Ishikawa (cell line): Measurements from ENCODE around the gene NUP210L.

Experiments
- CEBPB ChIP-seq: IDR thresholded peaks from 2 replicates; pipeline ENCODE4 v1.6.1; 2012
- CREB1 ChIP-seq: IDR thresholded peaks from 2 replicates; pipeline ENCODE4 v1.6.1; 2012; ENCODE audit warnings: low read depth
- EGR1 ChIP-seq: IDR thresholded peaks from 2 replicates; pipeline ENCODE4 v1.6.1; 2012
- EP300 ChIP-seq: IDR thresholded peaks from 2 replicates; pipeline ENCODE4 v1.6.1; 2012; ENCODE audit warnings: borderline replicate concordance
- FOXM1 ChIP-seq: IDR thresholded peaks from 2 replicates; pipeline ENCODE4 v1.6.1; 2012; ENCODE audit warnings: low read depth, borderline replicate concordance
- MAX ChIP-seq: IDR thresholded peaks from 2 replicates; pipeline ENCODE4 v1.6.1; 2012
- NFIC ChIP-seq: IDR thresholded peaks from 2 replicates; pipeline ENCODE4 v1.6.1; 2012
- RAD21 ChIP-seq: IDR thresholded peaks from 2 replicates; pipeline ENCODE4 v1.6.1; 2012; ENCODE audit warnings: low read depth
- REST ChIP-seq: IDR thresholded peaks from 2 replicates; pipeline ENCODE4 v1.6.1; 2012; ENCODE audit warnings: low read depth, mild to moderate bottlenecking
- TAF1 ChIP-seq: IDR thresholded peaks from 2 replicates; pipeline ENCODE4 v1.6.1; 2012; ENCODE audit warnings: low read depth, mild to moderate bottlenecking
- TCF12 ChIP-seq: IDR thresholded peaks from 2 replicates; pipeline ENCODE4 v1.6.1; 2012; ENCODE audit warnings: low read depth
- TEAD4 ChIP-seq: IDR thresholded peaks from 2 replicates; pipeline ENCODE4 v1.6.1; 2012
- USF1 ChIP-seq: IDR thresholded peaks from 2 replicates; pipeline ENCODE4 v1.6.1; 2012
- YY1 ChIP-seq: IDR thresholded peaks from 2 replicates; pipeline ENCODE4 v1.6.1; 2012; ENCODE audit warnings: low read depth
- ZBTB7A ChIP-seq: IDR thresholded peaks from 2 replicates; pipeline ENCODE4 v1.6.1; 2012; ENCODE audit warnings: low read depth

NUP210L gene

GRCh38 chr1:154186852-154187501 is 32.1 kb upstream of the NUP210L start:
- TF ChIP-seq CEBPB (0 out of 2 replicates have a peak, but pooled peaks have one; percentile 20), USF1 (no peak)

GRCh38 chr1:154186177-154186576 is 31.3 kb upstream of the NUP210L start:
- peak; percentile 85 for TF ChIP-seq RAD21
- TF ChIP-seq CREB1: no peak
- TF ChIP-seq TCF12: no peak
- no peak for TF ChIP-seq TAF1

GRCh38 chr1:154183046-154183915 is 28.4 kb upstream of the NUP210L start:
- TF ChIP-seq NFIC (no peak; the same call in 1 of the 2 replicates), ZBTB7A (no peak), CEBPB (no peak; the same call in 1 of the 2 replicates), EGR1 (no peak), TEAD4 (peak; percentile 66), USF1 (0 out of 2 replicates have a peak, but pooled peaks have one; percentile 35), REST (no peak), FOXM1 (no peak), TCF12 (0 out of 2 replicates have a peak, but pooled peaks have one; percentile 68), RAD21 (no peak), YY1 (peak; percentile 60), EP300 (no peak), CREB1 (peak; percentile 88), TAF1 (peak; percentile 89), MAX (peak; percentile 94)

- TF ChIP-seq ZBTB7A (0 out of 2 replicates have a peak, but pooled peaks have one; percentile 77), FOXM1 (no peak)
Observed at GRCh38 chr1:154182344-154183045, 27.6 kb upstream of the NUP210L start.

- TF ChIP-seq EGR1 (no peak), TEAD4 (no peak), RAD21 (no peak), FOXM1 (no peak), MAX (no peak), REST (no peak), USF1 (no peak), NFIC (no peak), EP300 (no peak), ZBTB7A (no peak)
Observed at GRCh38 chr1:154181944-154182343, 27.1 kb upstream of the NUP210L start.
